Measurements from ENCODE around the gene CELA3A.
"Not testable (repeated sequence)": the region's sequence is repeated elsewhere in the genome, so short reads cannot be mapped to it uniquely, and the experiment has no call there.

Gene CELA3A

DNA sequence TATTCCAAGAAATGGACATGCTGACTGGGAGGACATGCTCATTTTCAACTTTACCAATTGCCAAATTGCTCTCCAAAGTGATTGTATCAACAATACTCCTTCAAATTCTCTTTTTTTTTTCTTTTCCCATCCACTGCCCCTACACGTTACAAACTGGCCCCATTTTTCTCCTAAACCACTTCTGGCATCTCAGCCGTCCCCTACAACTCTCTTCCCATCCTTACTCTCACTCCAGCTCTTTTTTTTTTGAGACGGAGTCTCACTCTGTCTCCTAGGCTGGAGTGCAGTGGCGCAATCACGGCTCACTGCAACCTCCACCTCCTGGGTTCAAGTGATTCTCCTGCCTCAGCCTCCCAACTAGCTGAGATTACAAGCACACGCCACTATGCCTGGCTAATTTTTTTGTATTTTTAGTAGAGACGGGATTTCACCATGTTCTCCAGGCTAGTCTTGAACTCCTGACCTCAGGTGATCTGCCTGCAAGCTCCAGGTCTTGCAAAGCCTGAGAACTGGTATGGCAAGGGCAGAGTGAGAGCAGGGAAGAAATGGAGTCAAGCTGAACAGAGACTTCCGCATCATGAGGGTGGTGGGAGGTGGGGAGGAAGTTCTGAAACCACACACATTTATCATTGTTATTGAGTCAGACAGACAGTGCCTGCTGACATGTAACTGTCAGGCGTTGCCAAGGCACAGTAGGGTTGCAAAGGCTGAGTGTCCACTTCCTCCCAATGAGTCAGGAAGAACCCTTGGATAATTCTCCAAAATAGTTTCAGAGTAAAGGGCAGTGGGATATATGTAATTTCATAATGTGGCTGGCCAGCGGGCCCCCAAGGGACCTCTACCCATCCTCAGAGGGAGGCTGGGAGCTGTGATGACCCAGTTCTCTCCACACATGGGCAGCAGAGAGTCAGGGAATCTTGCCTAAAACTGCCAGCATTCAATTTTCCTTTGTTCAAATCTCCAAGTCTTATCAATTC, 17.4 kb downstream of the CELA3A start:
- DNase-seq (ENCODE audit: low spot score) = peak; percentile 40

GRCh38 chr1:22021061-22021460, 19.6 kb downstream of the CELA3A start:
- DNase-seq (ENCODE audit: low spot score) = no peak

DNA sequence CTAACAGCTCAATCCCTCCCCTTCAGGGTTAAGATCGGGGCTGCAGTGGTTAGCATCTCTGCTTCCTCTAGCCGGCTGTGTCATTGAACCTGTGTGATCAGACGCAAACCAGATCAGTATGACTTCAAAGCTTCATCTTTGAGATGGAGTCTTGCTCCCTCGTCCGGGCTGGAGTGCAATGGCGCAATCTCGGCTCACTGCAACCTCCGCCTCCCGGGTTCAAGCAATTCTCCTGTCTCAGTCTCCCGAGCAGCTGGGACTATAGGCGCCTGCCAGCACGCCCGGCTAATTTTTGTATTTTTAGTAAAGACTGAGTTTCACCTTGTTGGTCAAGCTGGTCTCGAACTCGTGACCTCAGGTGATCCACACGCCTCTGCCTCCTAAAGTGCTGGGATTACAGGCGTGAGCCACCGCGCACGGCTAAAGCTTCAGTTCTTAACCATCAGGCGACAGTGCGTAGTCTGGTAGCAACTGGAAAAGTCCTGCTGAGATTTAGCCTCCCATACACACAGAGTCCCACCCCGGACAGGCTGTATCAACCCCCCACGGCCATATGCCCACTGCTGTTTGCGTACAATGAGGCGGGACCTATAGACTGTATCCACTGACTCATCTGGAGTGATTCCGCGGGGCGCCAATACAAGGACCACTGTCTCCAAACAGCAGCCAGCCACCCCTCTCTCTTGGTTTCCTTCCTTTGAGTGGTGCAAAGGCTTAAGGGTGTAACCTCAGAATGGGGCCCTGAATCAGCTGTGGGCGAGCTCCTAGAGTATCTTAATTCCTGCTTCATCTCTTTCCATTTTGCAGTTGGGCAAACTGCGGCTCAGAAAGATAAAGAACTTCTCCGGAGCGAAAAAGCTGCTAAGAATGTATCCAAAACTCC, 23.3 kb downstream of the CELA3A start:
- peak; percentile 63 for DNase-seq (ENCODE audit: low spot score)

DNA sequence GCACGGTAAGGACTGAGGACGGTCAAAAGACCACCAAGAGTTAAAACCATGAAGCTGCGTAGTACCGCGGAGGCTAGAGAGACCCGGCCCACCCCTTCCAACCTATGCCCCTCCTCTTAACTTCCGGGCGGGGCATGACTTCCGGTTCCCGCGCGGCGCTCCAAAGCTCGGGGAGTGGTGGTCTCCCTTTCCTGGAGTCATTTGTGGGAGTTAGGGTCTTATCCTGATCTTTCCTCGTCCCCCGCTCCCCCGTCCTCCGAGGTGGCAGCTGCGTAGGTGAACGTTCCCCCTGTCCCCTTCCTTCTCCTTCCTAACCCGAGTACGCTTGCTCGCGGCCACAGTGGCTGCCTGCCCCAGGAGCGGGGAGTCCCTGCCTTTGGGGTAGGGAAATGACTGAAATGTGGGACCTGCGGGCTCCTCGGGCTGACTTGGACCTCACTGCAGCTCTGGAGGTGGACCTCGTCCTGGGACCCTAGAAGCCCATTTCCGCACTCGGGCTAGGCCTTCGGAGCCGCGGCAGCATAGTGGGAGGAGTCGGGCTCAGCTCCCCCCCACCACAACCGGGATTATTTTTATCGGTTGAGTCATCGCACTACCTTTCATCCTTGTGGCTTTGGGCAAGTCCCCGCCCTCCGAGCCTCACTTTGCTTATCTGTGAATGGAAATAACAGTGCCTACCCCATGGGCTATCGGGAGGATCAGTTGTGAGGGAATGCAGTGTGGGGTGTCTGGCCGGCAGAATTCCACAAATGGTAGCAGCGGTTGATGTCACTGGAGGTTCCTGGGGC, 24.1 kb downstream of the CELA3A start:
- peak; percentile 94 for DNase-seq (ENCODE audit: low spot score)

- no peak for DNase-seq (ENCODE audit: low spot score)
Measured at GRCh38 chr1:22026924-22027289, 25.4 kb downstream of the CELA3A start.

DNA sequence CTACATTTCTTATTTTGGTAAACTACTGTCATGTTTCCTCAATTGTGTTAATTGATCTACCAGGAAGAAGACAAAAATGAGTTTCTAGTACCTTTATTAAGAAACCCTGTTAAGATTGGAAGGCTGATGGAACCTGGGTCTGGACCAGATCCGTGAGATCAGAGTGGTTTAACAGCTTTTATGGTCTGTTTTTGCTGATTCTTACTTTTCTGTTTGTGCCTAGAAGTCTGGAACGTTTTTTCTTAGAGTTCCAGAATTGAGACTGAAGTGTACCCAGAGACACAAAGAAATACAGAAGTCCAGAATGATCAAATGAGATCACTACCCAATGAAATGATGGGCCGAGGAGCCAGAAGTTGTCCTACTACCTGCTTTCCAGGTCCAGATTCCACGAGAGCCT, 28.6 kb downstream of the CELA3A start:
- DNase-seq (ENCODE audit: low spot score) = no peak

- no peak for DNase-seq (ENCODE audit: low spot score)
Measured at GRCh38 chr1:22030473-22030872, 29.0 kb downstream of the CELA3A start.

GRCh38 chr1:22031214-22031962, 29.9 kb downstream of the CELA3A start:
- no peak for DNase-seq (ENCODE audit: low spot score)

DNA sequence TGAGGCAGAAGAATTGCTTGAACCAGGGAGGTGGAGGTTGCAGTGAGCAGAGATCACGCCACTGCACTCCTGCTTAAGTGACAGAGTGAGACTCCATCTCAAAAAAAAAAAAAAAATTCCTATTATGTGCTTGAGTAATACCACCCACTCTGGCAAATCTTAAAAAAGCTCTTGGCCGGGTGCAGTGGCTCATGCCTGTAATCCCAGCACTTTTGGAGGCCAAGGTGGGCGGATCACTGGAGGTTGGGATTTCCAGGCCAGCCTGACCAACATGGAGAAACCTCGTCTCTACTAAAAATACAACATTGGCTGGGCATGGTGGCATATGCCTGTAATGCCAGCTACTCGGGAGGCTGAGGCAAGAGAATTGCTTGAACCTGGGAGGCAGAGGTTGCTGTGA, 33.4 kb downstream of the CELA3A start:
- not testable (repeated sequence) for DNase-seq (ENCODE audit: low spot score)

DNA sequence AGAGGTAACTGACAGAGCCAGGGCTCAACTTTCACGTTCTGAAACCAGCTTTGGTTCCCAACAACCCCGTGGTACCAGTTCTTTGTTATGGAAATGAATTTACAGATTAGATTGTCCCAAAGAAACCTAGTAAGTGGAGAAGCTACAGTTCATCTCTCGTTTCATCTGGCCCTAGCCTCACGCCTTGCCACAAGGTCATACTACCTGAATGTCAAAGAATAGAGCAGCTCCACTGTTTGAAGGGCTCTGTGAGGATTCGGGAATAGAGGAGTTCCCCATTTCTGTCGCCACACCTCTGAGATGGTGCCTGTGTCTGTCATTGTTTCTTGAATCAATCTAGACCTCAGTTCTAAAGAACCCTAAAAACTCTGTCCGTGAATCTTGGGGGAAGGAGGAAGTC, 36.1 kb downstream of the CELA3A start:
- no peak for DNase-seq (ENCODE audit: low spot score)

DNA sequence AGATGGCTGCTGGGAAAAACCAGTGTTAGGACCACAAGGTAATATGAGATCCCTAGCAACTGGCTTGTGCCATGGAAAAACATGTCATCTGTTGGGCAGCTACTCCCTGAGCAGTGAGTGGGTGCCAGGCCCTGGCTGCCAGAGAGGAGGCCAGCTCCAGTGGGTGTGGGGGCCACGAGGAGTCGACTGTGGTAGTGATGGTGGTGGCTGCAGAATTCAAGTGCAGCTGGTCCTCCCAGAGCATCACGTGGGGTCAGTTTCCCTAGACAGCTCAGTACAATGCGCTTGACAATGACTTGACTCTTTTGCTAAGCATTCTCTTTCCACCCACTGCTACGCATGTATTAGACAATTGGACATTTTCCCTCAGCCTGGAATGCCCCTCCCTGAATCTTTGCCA, 36.6 kb downstream of the CELA3A start:
- DNase-seq (ENCODE audit: low spot score) = no peak

DNA sequence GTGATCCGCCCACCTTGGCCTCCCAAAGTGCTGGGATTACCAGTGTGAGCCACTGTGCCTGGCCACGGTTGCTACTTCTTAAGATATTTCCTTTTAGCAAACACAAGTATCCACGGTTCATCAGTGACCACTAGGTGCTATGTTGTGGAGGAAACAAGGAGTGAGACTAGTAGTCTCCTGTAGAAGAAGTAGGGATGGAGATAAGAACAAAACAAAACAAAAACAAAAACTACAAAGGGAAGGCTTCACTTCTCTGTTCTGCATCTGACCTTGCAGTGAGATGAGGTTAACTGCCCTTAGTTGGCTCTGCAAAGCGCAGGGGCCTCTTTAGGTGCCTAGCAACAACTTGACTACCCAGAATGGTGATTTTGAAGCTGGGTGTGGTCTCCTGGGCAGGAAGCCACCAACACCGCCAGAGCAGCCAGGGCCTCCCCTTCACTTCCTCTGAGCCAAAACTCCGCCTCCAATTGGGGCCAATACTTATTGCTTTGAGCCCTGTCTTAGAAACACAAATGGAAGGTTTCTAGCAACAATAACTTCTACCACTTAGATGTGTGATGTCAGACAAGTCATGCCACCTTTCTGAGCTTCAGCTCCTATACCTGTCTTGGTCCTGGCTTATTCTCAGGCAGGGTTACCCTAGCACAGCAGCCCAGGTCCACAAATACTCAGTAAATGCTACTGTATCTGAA, 38.3 kb downstream of the CELA3A start:
- DNase-seq (ENCODE audit: low spot score) = peak; percentile 75

DNA sequence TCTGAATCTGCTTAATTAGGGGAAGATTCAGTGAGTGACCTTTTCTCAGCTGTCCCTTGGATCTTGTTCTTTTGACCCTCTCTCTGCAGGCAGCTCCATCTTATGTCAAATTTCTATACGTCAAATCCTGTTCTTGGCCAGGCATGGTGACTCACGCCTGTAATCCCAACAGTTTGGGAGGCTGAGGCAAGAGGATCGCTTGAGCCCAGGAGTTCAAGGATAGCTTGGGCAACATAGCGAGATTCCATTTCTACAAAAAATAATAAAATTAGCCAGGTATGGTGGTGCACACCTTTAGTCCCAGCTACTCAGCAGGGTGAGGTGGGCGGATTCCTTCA, 38.8 kb downstream of the CELA3A start:
- DNase-seq (ENCODE audit: low spot score) = no peak

DNA sequence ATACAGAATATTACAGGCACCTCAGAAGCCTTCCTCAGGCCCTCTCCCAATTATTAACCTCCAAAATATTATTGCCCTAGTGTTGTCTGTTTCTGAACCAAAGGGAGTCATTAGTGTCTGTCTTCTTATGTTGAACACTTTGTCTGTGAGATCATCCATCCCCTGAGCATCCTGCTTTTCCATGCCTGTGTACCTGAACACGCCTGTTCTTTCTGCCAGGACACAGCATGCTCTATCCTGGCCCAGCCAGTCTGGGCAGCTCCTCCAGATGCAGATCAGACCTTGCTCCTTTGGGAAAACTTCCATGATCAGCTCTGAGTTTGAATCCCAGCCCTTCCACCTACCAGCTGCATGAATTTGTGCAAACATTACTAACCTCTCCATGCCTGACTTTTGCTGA, 40.0 kb downstream of the CELA3A start:
- DNase-seq (ENCODE audit: low spot score) = no peak

- no peak for DNase-seq (ENCODE audit: low spot score)
Measured at GRCh38 chr1:22043198-22043769, 41.8 kb downstream of the CELA3A start.

GRCh38 chr1:22044690-22045420, 43.4 kb downstream of the CELA3A start:
- DNase-seq (ENCODE audit: low spot score) = peak; percentile 22

DNA sequence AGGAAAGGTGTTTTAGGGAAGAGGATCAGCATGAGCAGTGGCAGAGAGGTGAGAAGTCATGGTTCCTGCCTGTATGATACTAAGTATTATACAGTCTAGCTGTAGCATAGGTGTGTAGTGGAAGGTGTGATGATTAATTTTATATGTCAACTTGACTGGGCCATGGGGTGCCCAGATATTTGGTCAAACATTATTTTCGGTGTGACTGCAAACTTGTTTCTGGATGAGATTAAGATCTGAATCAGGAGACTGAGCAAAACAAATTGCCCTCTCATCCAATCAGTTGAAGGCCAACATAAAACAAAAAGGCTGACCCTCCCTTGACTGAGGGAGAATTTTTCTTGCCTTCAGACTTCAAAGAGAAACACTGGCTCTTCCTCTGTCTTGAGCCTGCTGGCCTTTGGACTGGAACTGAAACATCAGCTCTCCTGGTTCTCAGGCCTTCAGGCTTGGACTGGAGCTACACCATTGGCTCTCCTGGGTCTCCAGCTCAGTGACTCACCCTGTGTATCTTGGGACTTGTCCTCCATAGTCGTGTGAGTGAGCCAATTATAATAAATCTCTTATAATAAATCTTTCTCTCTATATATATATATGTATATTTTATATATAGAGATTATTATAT, 44.3 kb downstream of the CELA3A start:
- DNase-seq (ENCODE audit: low spot score) = no peak

DNA sequence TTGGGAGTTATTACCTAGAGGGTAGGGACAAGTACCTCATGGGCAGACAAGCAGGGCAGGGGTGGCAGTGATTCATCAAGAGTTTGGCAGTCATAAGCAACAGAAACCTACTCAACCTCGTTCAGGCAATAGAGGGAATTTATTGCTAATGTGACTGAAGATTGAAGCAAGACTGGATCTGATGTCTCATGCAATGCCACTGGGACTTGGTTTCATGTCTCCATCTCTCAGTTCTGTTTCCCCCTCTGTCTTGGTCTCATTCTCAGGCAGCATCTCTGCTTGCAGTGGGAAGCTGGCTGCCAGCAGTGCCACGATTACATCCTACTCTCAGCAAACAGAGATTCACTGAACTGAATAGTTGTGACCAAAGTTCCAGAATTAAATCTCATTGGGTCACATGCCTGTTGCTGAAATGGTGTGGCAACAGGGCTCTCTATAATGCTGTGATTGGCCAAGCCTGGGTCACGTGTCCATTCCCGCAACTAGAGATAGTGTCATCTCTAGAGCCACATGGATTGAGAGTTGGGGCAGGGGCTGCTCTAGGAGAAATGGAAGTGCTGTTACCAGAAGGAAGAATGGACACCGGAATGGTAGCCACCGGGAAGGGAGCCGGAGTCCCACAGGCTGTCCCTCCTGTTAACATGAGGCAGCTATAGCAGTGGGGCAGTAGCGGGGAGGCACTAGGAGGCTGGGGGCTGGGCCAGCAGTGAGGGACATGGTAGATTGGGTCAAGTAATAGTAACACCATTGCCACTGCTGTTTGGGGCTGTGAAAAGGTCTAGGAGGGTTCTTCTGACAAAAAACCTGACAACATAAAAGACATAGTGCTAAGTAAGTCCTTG, 47.1 kb downstream of the CELA3A start:
- DNase-seq (ENCODE audit: low spot score) = peak; percentile 13

Data from SW480 (cell line).